Uterus (tissue), 4 donors: ENCODE measurements around the gene ROS1. TPM values are rescaled to one million over a fixed set of nuclear protein-coding genes. Genes with fewer than 3 reads are reported as not detected.

Experiments used
- DNase-seq, 2 donors: peaks; one replicate each; pipeline ENCODE4 v3.0.0-alpha.2; 2019 to 2020
- H3K27ac ChIP-seq, 2 donors: fragments of 200-600 bp; sonication (generic); 1 replicate in 1 of 2; 2 replicates in 1 of 2; pipeline ENCODE4 v1.5.1; 2016 to 2018
- H3K27me3 ChIP-seq, 2 donors: fragments of 200-600 bp; sonication (generic); one replicate each; pipeline ENCODE4 v1.5.1; 2018 to 2019; ENCODE audit warnings: control low read depth in 1 of 2
- H3K36me3 ChIP-seq, 2 donors: fragments of 200-600 bp; sonication (generic); one replicate each; pipeline ENCODE4 v1.5.1; 2019; ENCODE audit warnings: control low read depth in 1 of 2
- H3K4me1 ChIP-seq, 2 donors: fragments of 200-600 bp; sonication (generic); one replicate each; pipeline ENCODE4 v1.5.1; 2018 to 2019; ENCODE audit warnings: control low read depth in 1 of 2
- H3K4me3 ChIP-seq, 2 donors: fragments of 200-600 bp; sonication (generic); 1 replicate in 1 of 2; 2 replicates in 1 of 2; pipeline ENCODE4 v1.5.1; 2018 to 2019; ENCODE audit warnings: mild to moderate bottlenecking in 1 of 2
- H3K9me3 ChIP-seq, 2 donors: fragments of 200-600 bp; sonication (generic); one replicate each; pipeline ENCODE4 v1.5.1; 2019; ENCODE audit warnings: control low read depth in 1 of 2
- POLR2A ChIP-seq, 2 donors: fragments of 450-650 bp; IDR thresholded peaks; one replicate each; pipeline ENCODE4 v1.6.1; 2016; ENCODE audit warnings: antibody characterized with exemption in 2 of 2, mild to moderate bottlenecking in 1 of 2, moderate library complexity in 1 of 2
- intact Hi-C: fragments of 100-400 bp; cut with DNase I; formaldehyde crosslinking; loops from one replicate; pipeline ENCODE4 v1.15.1; 2023; ENCODE audit warnings: low total_unique reads
- total RNA-seq, 4 donors: library from RNA; depleted of rRNA in 3 of 4; stranded (reverse); fragments of >200 nt in 3 of 4; gene quantifications; one replicate each; pipeline versions ENCODE4 v1.1.0 to v1.2.4, GENCODE V29; 2014 to 2023
- TF ChIP-seq, protein P1 (sequence below), 4 experiments: fragments of 200-600 bp in 2 of 4; fragments of 450-650 bp in 2 of 4; sonication (generic) in 2 of 4; IDR thresholded peaks; one replicate each; pipeline ENCODE4 v1.5.1; 2016 to 2019; ENCODE audit warnings: antibody characterized with exemption in 4 of 4, mild to moderate bottlenecking in 2 of 4, moderate library complexity in 1 of 4
- donor health status: DM: yes; HTN: yes; CAD: no.

The ROS1 gene
- total RNA-seq, 4 donors from 2014 or later = 2.0 TPM; not detected in 3

DNA sequence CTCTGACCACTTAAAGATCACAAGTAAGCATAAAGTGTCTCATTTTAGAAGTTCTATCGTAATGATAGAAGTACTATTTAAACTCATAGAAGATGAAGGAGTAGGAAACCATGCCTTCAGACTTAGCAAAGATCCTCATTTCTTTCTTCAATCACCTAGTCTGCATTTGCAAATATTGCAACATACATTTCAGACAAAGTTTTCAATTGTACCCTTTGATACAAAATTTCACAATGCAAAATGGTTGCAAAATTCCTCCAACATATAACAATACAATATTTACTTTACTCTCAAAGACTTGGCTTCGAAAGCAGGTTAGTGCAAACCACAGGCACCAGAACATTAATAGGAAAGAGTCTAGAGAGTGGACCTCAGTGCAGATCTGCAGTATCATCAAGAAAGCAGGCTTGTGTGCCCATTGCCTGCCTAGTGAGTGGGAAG, 16.1 kb upstream of the ROS1 start:
- intact Hi-C loops = no loop called here
- H3K4me3 ChIP-seq = no peak overlapping the region
- no peaks in the 10 kb centered on the region for H3K27me3 ChIP-seq
- no peaks in the 10 kb centered on the region for H3K36me3 ChIP-seq
- H3K4me1 ChIP-seq = peaks cover 0 to 3% of the 10 kb centered on the region in 2 donors
- no peaks in the 10 kb centered on the region for H3K9me3 ChIP-seq
- no peak for DNase-seq
- no peak for TF ChIP-seq POLR2A (IDR thresholded peaks at IDR 0.05)
- TF ChIP-seq, protein P1, sequence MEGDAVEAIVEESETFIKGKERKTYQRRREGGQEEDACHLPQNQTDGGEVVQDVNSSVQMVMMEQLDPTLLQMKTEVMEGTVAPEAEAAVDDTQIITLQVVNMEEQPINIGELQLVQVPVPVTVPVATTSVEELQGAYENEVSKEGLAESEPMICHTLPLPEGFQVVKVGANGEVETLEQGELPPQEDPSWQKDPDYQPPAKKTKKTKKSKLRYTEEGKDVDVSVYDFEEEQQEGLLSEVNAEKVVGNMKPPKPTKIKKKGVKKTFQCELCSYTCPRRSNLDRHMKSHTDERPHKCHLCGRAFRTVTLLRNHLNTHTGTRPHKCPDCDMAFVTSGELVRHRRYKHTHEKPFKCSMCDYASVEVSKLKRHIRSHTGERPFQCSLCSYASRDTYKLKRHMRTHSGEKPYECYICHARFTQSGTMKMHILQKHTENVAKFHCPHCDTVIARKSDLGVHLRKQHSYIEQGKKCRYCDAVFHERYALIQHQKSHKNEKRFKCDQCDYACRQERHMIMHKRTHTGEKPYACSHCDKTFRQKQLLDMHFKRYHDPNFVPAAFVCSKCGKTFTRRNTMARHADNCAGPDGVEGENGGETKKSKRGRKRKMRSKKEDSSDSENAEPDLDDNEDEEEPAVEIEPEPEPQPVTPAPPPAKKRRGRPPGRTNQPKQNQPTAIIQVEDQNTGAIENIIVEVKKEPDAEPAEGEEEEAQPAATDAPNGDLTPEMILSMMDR (IDR thresholded peaks at IDR 0.05) = no peak
- H3K27ac ChIP-seq = no peak overlapping the region

GRCh38 chr6:117440706-117441525, 15.2 kb upstream of the ROS1 start:
- Histone ChIP-seq H3K36me3 (no peaks in the 10 kb centered on the region), H3K27me3 (no peaks in the 10 kb centered on the region), H3K9me3 (no peaks in the 10 kb centered on the region), H3K4me1 (peaks cover 0 to 3% of the 10 kb centered on the region in 2 donors), H3K27ac (no peak overlapping the region), H3K4me3 (no peak overlapping the region)
- DNase-seq = no peak
- intact Hi-C loops = no loop called here
- TF ChIP-seq POLR2A (IDR thresholded peaks at IDR 0.05) = no peak
- TF ChIP-seq, protein P1 (IDR thresholded peaks at IDR 0.05) = no peak

DNA sequence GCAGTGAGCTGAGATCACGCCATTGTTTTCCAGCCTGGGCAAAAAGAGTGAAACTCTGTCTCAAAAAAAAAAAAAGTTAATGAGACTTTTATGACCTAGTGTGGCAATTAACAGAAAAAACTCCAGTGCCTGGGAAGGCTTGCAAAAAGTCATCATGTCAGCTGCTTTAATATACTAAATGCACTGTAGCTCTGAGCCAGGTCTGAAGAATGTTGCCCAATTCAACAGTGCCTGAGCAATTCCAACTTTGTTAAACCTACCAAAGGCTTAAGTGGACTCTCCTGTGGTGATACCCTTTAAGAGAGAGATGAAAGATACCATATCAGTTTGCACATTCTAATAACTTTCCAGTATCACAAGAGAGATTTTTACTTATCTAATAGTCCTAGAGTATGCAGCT, 6.5 kb upstream of the ROS1 start:
- H3K36me3 ChIP-seq = no peaks in the 10 kb centered on the region
- H3K4me1 ChIP-seq = no peaks in the 10 kb centered on the region
- no peaks in the 10 kb centered on the region for H3K9me3 ChIP-seq
- TF ChIP-seq POLR2A (IDR thresholded peaks at IDR 0.05) = no peak
- TF ChIP-seq, protein P1 (IDR thresholded peaks at IDR 0.05) = no peak
- H3K27me3 ChIP-seq = no peaks in the 10 kb centered on the region
- intact Hi-C loops = no loop called here
- H3K27ac ChIP-seq = no peak overlapping the region
- DNase-seq = no peak
- no peak overlapping the region for H3K4me3 ChIP-seq

DNA sequence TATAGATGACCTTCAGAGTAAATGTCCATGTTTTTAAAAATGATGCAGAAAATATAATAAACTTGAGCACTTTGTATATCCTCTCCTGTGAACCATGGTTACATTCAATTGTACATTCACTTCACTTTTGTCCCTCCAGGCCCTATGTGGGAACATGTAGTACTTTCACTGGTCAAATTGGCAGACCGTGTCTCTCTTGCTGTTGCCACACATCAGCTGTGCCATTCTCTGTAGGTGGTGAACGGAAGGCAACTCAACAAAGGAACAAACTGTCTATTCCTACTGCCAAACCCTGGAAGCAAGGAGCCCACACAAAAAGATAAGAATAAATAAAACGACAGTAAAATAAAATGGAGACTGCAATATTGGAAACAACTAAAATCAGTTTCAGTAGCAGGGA, 2.0 kb downstream of the ROS1 start:
- TF ChIP-seq, protein P1 (IDR thresholded peaks at IDR 0.05) = no peak
- no peak for TF ChIP-seq POLR2A (IDR thresholded peaks at IDR 0.05)
- no peak overlapping the region for H3K27ac ChIP-seq
- no peaks in the 10 kb centered on the region for H3K9me3 ChIP-seq
- H3K4me3 ChIP-seq = no peak overlapping the region
- no peaks in the 10 kb centered on the region for H3K4me1 ChIP-seq
- intact Hi-C loops = no loop called here
- DNase-seq = no peak
- no peaks in the 10 kb centered on the region for H3K36me3 ChIP-seq
- peaks cover 0 to 3% of the 10 kb centered on the region in 2 donors for H3K27me3 ChIP-seq

DNA sequence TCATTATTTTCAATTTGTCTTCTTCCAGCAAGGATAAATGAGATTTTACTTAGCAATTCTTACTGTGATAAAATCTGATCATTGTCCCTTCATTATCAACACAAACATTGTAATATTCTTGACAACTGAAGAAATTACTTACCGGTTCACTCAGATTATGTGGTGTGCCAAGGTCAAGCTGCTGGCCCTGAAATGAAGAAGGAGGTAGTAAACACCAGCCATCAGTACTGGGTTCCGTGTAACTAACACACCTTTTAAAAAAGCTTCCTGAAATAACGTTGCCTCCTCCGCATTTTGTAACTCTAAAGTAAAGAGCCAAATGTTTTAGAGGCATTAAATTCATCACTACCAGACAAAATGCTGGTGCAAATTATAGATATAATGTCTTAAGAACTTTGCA, 7.4 kb downstream of the ROS1 start:
- Histone ChIP-seq H3K4me3 (no peak overlapping the region), H3K27ac (no peak overlapping the region), H3K27me3 (no peaks in the 10 kb centered on the region), H3K4me1 (no peaks in the 10 kb centered on the region), H3K9me3 (no peaks in the 10 kb centered on the region), H3K36me3 (no peaks in the 10 kb centered on the region)
- no peak for TF ChIP-seq POLR2A (IDR thresholded peaks at IDR 0.05)
- TF ChIP-seq, protein P1 (IDR thresholded peaks at IDR 0.05) = no peak
- DNase-seq = no peak
- intact Hi-C loops = no loop called here
